A673 (cell line): ENCODE data around the gene THBS2.

ENCODE experiments used
- EZH2 ChIP-seq: fragments of 200-600 bp; sonication (generic); IDR thresholded peaks from 2 replicates; pipeline ENCODE4 v1.6.1; 2017; ENCODE audit warnings: borderline replicate concordance, low read depth, mild to moderate bottlenecking, mixed read lengths, antibody characterized with exemption, low read length; ENCODE audit not compliant: poor library complexity, severe bottlenecking
- TF ChIP-seq, protein P1 (sequence below): fragments of 300-800, 200-600 bp; sonication (generic); conservative IDR thresholded peaks from 2 replicates; pipeline ENCODE4 v1.5.1; 2017; ENCODE audit warnings: low read depth, mild to moderate bottlenecking, antibody characterized with exemption, low read length, moderate library complexity, mixed read lengths

DNA sequence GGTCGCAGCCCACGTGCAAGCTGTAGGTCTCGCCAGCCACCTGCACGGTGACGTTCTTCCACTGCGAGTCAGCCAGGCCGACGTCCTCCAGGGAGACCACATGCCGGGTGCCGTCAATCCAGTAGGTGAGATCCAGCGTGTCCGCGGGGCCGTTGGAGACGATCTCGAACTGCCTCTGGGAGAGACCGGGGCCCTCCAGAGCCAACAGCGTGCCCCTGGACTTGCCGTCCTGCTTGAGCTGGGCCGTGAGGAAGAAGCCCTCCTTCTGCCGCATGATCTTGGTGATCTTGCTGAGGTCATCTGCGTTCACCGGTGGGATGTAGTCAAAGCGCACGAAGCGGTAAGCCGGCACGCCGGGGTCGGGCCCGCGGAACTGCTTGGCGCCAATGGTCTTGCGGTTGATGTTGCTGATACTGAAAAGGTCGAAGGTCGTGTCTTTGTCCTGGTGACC is 5.1 kb downstream of the THBS2 start:
- no peak for TF ChIP-seq EZH2
- TF ChIP-seq, protein P1, sequence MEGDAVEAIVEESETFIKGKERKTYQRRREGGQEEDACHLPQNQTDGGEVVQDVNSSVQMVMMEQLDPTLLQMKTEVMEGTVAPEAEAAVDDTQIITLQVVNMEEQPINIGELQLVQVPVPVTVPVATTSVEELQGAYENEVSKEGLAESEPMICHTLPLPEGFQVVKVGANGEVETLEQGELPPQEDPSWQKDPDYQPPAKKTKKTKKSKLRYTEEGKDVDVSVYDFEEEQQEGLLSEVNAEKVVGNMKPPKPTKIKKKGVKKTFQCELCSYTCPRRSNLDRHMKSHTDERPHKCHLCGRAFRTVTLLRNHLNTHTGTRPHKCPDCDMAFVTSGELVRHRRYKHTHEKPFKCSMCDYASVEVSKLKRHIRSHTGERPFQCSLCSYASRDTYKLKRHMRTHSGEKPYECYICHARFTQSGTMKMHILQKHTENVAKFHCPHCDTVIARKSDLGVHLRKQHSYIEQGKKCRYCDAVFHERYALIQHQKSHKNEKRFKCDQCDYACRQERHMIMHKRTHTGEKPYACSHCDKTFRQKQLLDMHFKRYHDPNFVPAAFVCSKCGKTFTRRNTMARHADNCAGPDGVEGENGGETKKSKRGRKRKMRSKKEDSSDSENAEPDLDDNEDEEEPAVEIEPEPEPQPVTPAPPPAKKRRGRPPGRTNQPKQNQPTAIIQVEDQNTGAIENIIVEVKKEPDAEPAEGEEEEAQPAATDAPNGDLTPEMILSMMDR = no peak
